ENCODE data around the gene DLX4.

GRCh38 chr17:49946208-49946607 is 22.8 kb upstream of the DLX4 start:
- TF ChIP-seq, protein P1, sequence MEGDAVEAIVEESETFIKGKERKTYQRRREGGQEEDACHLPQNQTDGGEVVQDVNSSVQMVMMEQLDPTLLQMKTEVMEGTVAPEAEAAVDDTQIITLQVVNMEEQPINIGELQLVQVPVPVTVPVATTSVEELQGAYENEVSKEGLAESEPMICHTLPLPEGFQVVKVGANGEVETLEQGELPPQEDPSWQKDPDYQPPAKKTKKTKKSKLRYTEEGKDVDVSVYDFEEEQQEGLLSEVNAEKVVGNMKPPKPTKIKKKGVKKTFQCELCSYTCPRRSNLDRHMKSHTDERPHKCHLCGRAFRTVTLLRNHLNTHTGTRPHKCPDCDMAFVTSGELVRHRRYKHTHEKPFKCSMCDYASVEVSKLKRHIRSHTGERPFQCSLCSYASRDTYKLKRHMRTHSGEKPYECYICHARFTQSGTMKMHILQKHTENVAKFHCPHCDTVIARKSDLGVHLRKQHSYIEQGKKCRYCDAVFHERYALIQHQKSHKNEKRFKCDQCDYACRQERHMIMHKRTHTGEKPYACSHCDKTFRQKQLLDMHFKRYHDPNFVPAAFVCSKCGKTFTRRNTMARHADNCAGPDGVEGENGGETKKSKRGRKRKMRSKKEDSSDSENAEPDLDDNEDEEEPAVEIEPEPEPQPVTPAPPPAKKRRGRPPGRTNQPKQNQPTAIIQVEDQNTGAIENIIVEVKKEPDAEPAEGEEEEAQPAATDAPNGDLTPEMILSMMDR (IDR thresholded peaks at IDR 0.05): no peak
- TF ChIP-seq POLR2AphosphoS5 (IDR thresholded peaks at IDR 0.05; ENCODE audit: insufficient read depth in 1 of 2, low read depth in 1 of 2): no peak
- TF ChIP-seq POLR2A (IDR thresholded peaks at IDR 0.05): no peak

Data from vagina (tissue), 2 donors.